ENCODE results near the gene SNX24. TPM values are rescaled to one million over a fixed set of nuclear protein-coding genes. Genes with fewer than 3 reads are reported as not detected.
"Not testable (repeated sequence)": the region's sequence is repeated elsewhere in the genome, so short reads cannot be mapped to it uniquely, and the experiment has no call there.

SNX24 gene
- polyA plus RNA-seq, 2 donors = 29.5 to 49.6 TPM

GRCh38 chr5:122963305-122963704, 117.9 kb downstream of the SNX24 start:
- H3K27me3 ChIP-seq (ENCODE audit: control insufficient read depth in 1 of 2, insufficient read depth in 2 of 2, low read length in 2 of 2) = no peaks in the 10 kb centered on the region
- H3K36me3 ChIP-seq (ENCODE audit: control insufficient read depth in 2 of 2, insufficient read depth in 2 of 2, low read length in 1 of 2) = peaks cover 2% of the 10 kb centered on the region in 2 donors
- H3K9me3 ChIP-seq (ENCODE audit: control insufficient read depth in 2 of 2, insufficient read depth in 1 of 2, low read depth in 1 of 2, low read length in 1 of 2) = no peaks in the 10 kb centered on the region
- H3K4me1 ChIP-seq (ENCODE audit: control insufficient read depth in 2 of 2, insufficient read depth in 2 of 2, low read length in 1 of 2) = no peaks in the 10 kb centered on the region
- no peak overlapping the region for H3K4me3 ChIP-seq (ENCODE audit: low read depth in 1 of 2, low read length in 2 of 2)
- H3K27ac ChIP-seq (ENCODE audit: low read depth in 2 of 2, low read length in 1 of 2) = no peak overlapping the region

- WGBS, 2 donors = 78 to 83% methylated on average over 1 of the region's 1 CpG
- peaks cover 2% of the 10 kb centered on the region in 2 donors for H3K36me3 ChIP-seq (ENCODE audit: control insufficient read depth in 2 of 2, insufficient read depth in 2 of 2, low read length in 1 of 2)
- no peak overlapping the region for H3K4me3 ChIP-seq (ENCODE audit: low read depth in 1 of 2, low read length in 2 of 2)
- H3K4me1 ChIP-seq (ENCODE audit: control insufficient read depth in 2 of 2, insufficient read depth in 2 of 2, low read length in 1 of 2) = no peaks in the 10 kb centered on the region
- no peaks in the 10 kb centered on the region for H3K9me3 ChIP-seq (ENCODE audit: control insufficient read depth in 2 of 2, insufficient read depth in 1 of 2, low read depth in 1 of 2, low read length in 1 of 2)
- H3K27me3 ChIP-seq (ENCODE audit: control insufficient read depth in 1 of 2, insufficient read depth in 2 of 2, low read length in 2 of 2) = no peaks in the 10 kb centered on the region
- no peak overlapping the region for H3K27ac ChIP-seq (ENCODE audit: low read depth in 2 of 2, low read length in 1 of 2)
Measured at GRCh38 chr5:122965111-122965510, 119.7 kb downstream of the SNX24 start.

GRCh38 chr5:122967085-122967484, 121.7 kb downstream of the SNX24 start:
- WGBS, 2 donors = 87 to 95% methylated on average over 7 of the region's 7 CpGs
- no peaks in the 10 kb centered on the region for H3K27me3 ChIP-seq (ENCODE audit: control insufficient read depth in 1 of 2, insufficient read depth in 2 of 2, low read length in 2 of 2)
- no peak overlapping the region for H3K27ac ChIP-seq (ENCODE audit: low read depth in 2 of 2, low read length in 1 of 2)

GRCh38 chr5:122967625-122968024, 122.2 kb downstream of the SNX24 start:
- Histone ChIP-seq H3K9me3 (ENCODE audit: control insufficient read depth in 2 of 2, insufficient read depth in 1 of 2, low read depth in 1 of 2, low read length in 1 of 2) (no peaks in the 10 kb centered on the region), H3K4me1 (ENCODE audit: control insufficient read depth in 2 of 2, insufficient read depth in 2 of 2, low read length in 1 of 2) (no peaks in the 10 kb centered on the region), H3K4me3 (ENCODE audit: low read depth in 1 of 2, low read length in 2 of 2) (no peak overlapping the region), H3K36me3 (ENCODE audit: control insufficient read depth in 2 of 2, insufficient read depth in 2 of 2, low read length in 1 of 2) (peaks cover 2 to 4% of the 10 kb centered on the region in 2 donors), H3K27ac (ENCODE audit: low read depth in 2 of 2, low read length in 1 of 2) (no peak overlapping the region), H3K27me3 (ENCODE audit: control insufficient read depth in 1 of 2, insufficient read depth in 2 of 2, low read length in 2 of 2) (no peaks in the 10 kb centered on the region)
- WGBS, 2 donors = 80% methylated on average over 8 of the region's 8 CpGs

More at GRCh38 chr5:122967085-122967484, 121.7 kb downstream of the SNX24 start:
- Histone ChIP-seq H3K4me3 (ENCODE audit: low read depth in 1 of 2, low read length in 2 of 2) (no peak overlapping the region), H3K36me3 (ENCODE audit: control insufficient read depth in 2 of 2, insufficient read depth in 2 of 2, low read length in 1 of 2) (peaks cover 2 to 4% of the 10 kb centered on the region in 2 donors), H3K9me3 (ENCODE audit: control insufficient read depth in 2 of 2, insufficient read depth in 1 of 2, low read depth in 1 of 2, low read length in 1 of 2) (no peaks in the 10 kb centered on the region), H3K4me1 (ENCODE audit: control insufficient read depth in 2 of 2, insufficient read depth in 2 of 2, low read length in 1 of 2) (no peaks in the 10 kb centered on the region)

- not testable (repeated sequence) for H3K4me1 ChIP-seq (ENCODE audit: control insufficient read depth in 2 of 2, insufficient read depth in 2 of 2, low read length in 1 of 2); H3K9me3 ChIP-seq (ENCODE audit: control insufficient read depth in 2 of 2, insufficient read depth in 1 of 2, low read depth in 1 of 2, low read length in 1 of 2); H3K4me3 ChIP-seq (ENCODE audit: low read depth in 1 of 2, low read length in 2 of 2); H3K27ac ChIP-seq (ENCODE audit: low read depth in 2 of 2, low read length in 1 of 2); H3K27me3 ChIP-seq (ENCODE audit: control insufficient read depth in 1 of 2, insufficient read depth in 2 of 2, low read length in 2 of 2); H3K36me3 ChIP-seq (ENCODE audit: control insufficient read depth in 2 of 2, insufficient read depth in 2 of 2, low read length in 1 of 2)
- 87 to 91% methylated on average over 6 of the region's 6 CpGs for WGBS, 2 donors
Measured at GRCh38 chr5:122968056-122968455, 122.6 kb downstream of the SNX24 start.

GRCh38 chr5:122971333-122971732, 125.9 kb downstream of the SNX24 start:
- Histone ChIP-seq H3K27ac (ENCODE audit: low read depth in 2 of 2, low read length in 1 of 2) (no peak overlapping the region), H3K9me3 (ENCODE audit: control insufficient read depth in 2 of 2, insufficient read depth in 1 of 2, low read depth in 1 of 2, low read length in 1 of 2) (no peaks in the 10 kb centered on the region), H3K4me3 (ENCODE audit: low read depth in 1 of 2, low read length in 2 of 2) (no peak overlapping the region), H3K4me1 (ENCODE audit: control insufficient read depth in 2 of 2, insufficient read depth in 2 of 2, low read length in 1 of 2) (no peaks in the 10 kb centered on the region), H3K36me3 (ENCODE audit: control insufficient read depth in 2 of 2, insufficient read depth in 2 of 2, low read length in 1 of 2) (peaks cover 2 to 4% of the 10 kb centered on the region in 2 donors), H3K27me3 (ENCODE audit: control insufficient read depth in 1 of 2, insufficient read depth in 2 of 2, low read length in 2 of 2) (no peaks in the 10 kb centered on the region)
- 80 to 88% methylated on average over 2 of the region's 2 CpGs for WGBS, 2 donors

- H3K27me3 ChIP-seq (ENCODE audit: control insufficient read depth in 1 of 2, insufficient read depth in 2 of 2, low read length in 2 of 2) = no peaks in the 10 kb centered on the region
- H3K4me3 ChIP-seq (ENCODE audit: low read depth in 1 of 2, low read length in 2 of 2) = no peak overlapping the region
- no peaks in the 10 kb centered on the region for H3K9me3 ChIP-seq (ENCODE audit: control insufficient read depth in 2 of 2, insufficient read depth in 1 of 2, low read depth in 1 of 2, low read length in 1 of 2)
- H3K36me3 ChIP-seq (ENCODE audit: control insufficient read depth in 2 of 2, insufficient read depth in 2 of 2, low read length in 1 of 2) = peaks cover 0 to 2% of the 10 kb centered on the region in 2 donors
- no peak overlapping the region for H3K27ac ChIP-seq (ENCODE audit: low read depth in 2 of 2, low read length in 1 of 2)
- no peaks in the 10 kb centered on the region for H3K4me1 ChIP-seq (ENCODE audit: control insufficient read depth in 2 of 2, insufficient read depth in 2 of 2, low read length in 1 of 2)
- WGBS, 2 donors = 94 to 98% methylated on average over 4 of the region's 4 CpGs
Measured at GRCh38 chr5:122972877-122973276, 127.5 kb downstream of the SNX24 start.

GRCh38 chr5:122973759-122974158, 128.3 kb downstream of the SNX24 start:
- H3K9me3 ChIP-seq (ENCODE audit: control insufficient read depth in 2 of 2, insufficient read depth in 1 of 2, low read depth in 1 of 2, low read length in 1 of 2); H3K27ac ChIP-seq (ENCODE audit: low read depth in 2 of 2, low read length in 1 of 2); H3K4me3 ChIP-seq (ENCODE audit: low read depth in 1 of 2, low read length in 2 of 2); H3K4me1 ChIP-seq (ENCODE audit: control insufficient read depth in 2 of 2, insufficient read depth in 2 of 2, low read length in 1 of 2); H3K36me3 ChIP-seq (ENCODE audit: control insufficient read depth in 2 of 2, insufficient read depth in 2 of 2, low read length in 1 of 2); H3K27me3 ChIP-seq (ENCODE audit: control insufficient read depth in 1 of 2, insufficient read depth in 2 of 2, low read length in 2 of 2): not testable (repeated sequence)
- 91 to 94% methylated on average over 1 of the region's 1 CpG for WGBS, 2 donors

- not testable (repeated sequence) for H3K4me3 ChIP-seq (ENCODE audit: low read depth in 1 of 2, low read length in 2 of 2); H3K4me1 ChIP-seq (ENCODE audit: control insufficient read depth in 2 of 2, insufficient read depth in 2 of 2, low read length in 1 of 2); H3K27me3 ChIP-seq (ENCODE audit: control insufficient read depth in 1 of 2, insufficient read depth in 2 of 2, low read length in 2 of 2); H3K36me3 ChIP-seq (ENCODE audit: control insufficient read depth in 2 of 2, insufficient read depth in 2 of 2, low read length in 1 of 2); H3K9me3 ChIP-seq (ENCODE audit: control insufficient read depth in 2 of 2, insufficient read depth in 1 of 2, low read depth in 1 of 2, low read length in 1 of 2); H3K27ac ChIP-seq (ENCODE audit: low read depth in 2 of 2, low read length in 1 of 2)
- WGBS, 2 donors = 98% methylated on average over 3 of the region's 3 CpGs
Measured at GRCh38 chr5:122974251-122974650, 128.8 kb downstream of the SNX24 start.

GRCh38 chr5:122977319-122977718, 131.9 kb downstream of the SNX24 start:
- Histone ChIP-seq H3K27me3 (ENCODE audit: control insufficient read depth in 1 of 2, insufficient read depth in 2 of 2, low read length in 2 of 2) (no peaks in the 10 kb centered on the region), H3K4me1 (ENCODE audit: control insufficient read depth in 2 of 2, insufficient read depth in 2 of 2, low read length in 1 of 2) (no peaks in the 10 kb centered on the region), H3K36me3 (ENCODE audit: control insufficient read depth in 2 of 2, insufficient read depth in 2 of 2, low read length in 1 of 2) (no peaks in the 10 kb centered on the region), H3K4me3 (ENCODE audit: low read depth in 1 of 2, low read length in 2 of 2) (no peak overlapping the region), H3K9me3 (ENCODE audit: control insufficient read depth in 2 of 2, insufficient read depth in 1 of 2, low read depth in 1 of 2, low read length in 1 of 2) (no peaks in the 10 kb centered on the region), H3K27ac (ENCODE audit: low read depth in 2 of 2, low read length in 1 of 2) (no peak overlapping the region)
- 61 to 84% methylated on average over 2 of the region's 2 CpGs for WGBS, 2 donors

Data from esophagus (tissue), 2 donors.